Measurements from ENCODE around the gene FCRL6. TPM values are rescaled to one million over a fixed set of nuclear protein-coding genes. Genes with fewer than 3 reads are reported as not detected.

Gene FCRL6
- total and polyA plus RNA-seq, 2 donors (not counting 3 experiments of a cell fraction or from before 2014, with no cell fraction given): 0.06 TPM; not detected in 1

DNA sequence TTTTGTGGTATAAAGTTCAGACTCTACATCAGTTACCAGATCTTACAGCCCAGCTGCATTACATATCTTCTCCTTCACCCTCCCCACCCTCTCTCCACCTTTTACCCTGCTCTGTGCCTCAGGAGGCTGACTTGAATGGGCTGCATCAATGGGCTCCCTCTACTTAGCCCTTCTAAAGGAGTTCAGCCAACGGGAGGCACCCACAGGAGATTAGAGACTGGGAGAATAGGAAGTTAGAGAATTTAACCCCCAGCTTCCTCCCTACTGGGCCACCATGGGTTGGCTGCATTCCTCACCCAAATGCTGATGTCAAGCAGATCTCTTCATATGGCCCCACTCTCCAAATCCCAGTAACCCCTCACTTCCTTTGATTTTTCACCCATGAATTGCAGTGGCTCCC is 38.5 kb upstream of the FCRL6 start:
- no peak for FAIRE-seq
- no peak for TF ChIP-seq EZH2 (IDR thresholded peaks at IDR 0.05; ENCODE audit: borderline replicate concordance, low read depth, low read length, severe bottlenecking)
- no peak for TF ChIP-seq MYC (IDR thresholded peaks at IDR 0.05; ENCODE audit: low read depth, low read length)
- Histone ChIP-seq H3K79me2 (ENCODE audit: control insufficient read depth, insufficient read depth, low read length) (no peaks in the 10 kb centered on the region), H2AFZ (ENCODE audit: low read depth, low read length) (no peak overlapping the region), H3K4me2 (ENCODE audit: insufficient read depth, low read length) (no peak overlapping the region), H3K9me3 (replicated peaks; ENCODE audit: control insufficient read depth, insufficient read depth, low read length) (no peaks in the 10 kb centered on the region), H3K9ac (replicated peaks; ENCODE audit: extremely low read depth, insufficient read depth, low read length) (no peak overlapping the region), H3K36me3 (ENCODE audit: control insufficient read depth in 2 of 2, extremely low read depth in 1 of 2, insufficient read depth in 2 of 2, low read length in 2 of 2) (no peaks in the 10 kb centered on the region), H3K27ac (ENCODE audit: insufficient read depth, low read depth, low read length) (no peak overlapping the region), H3K9me1 (replicated peaks; ENCODE audit: control insufficient read depth, extremely low read depth, insufficient read depth, low read length) (no peaks in the 10 kb centered on the region), H3K27me3 (ENCODE audit: control insufficient read depth in 2 of 2, insufficient read depth in 2 of 2, low read length in 2 of 2) (no peaks in the 10 kb centered on the region), H3K4me3 (replicated peaks in 1 of 3; ENCODE audit: insufficient read depth in 1 of 3, low read depth in 1 of 3, low read length in 3 of 3) (no peak overlapping the region), H4K20me1 (replicated peaks; ENCODE audit: control insufficient read depth, extremely low read depth, insufficient read depth, low read length) (no peaks in the 10 kb centered on the region), H3K4me1 (ENCODE audit: control insufficient read depth, extremely low read depth, insufficient read depth, low read length) (no peaks in the 10 kb centered on the region)
- dilution Hi-C loops (cut with MboI; ENCODE audit: extremely low pct_ligation_motif_present, low sequenced_read_pairs): no loop called here
- POLR2A ChIA-PET: no interaction called here
- DNase-seq (ENCODE audit: low read depth, low spot score): no peak
- intact Hi-C loops (cut with micrococcal nuclease): no loop called here
- BruUV-seq (replicated peaks): no TSS peak
- CTCF ChIA-PET: interaction anchor here (1.4 kb wide), 1 partner anchor 550 kb away, joined by 4 read pairs; no protein-coding TSS in a partner anchor

DNA sequence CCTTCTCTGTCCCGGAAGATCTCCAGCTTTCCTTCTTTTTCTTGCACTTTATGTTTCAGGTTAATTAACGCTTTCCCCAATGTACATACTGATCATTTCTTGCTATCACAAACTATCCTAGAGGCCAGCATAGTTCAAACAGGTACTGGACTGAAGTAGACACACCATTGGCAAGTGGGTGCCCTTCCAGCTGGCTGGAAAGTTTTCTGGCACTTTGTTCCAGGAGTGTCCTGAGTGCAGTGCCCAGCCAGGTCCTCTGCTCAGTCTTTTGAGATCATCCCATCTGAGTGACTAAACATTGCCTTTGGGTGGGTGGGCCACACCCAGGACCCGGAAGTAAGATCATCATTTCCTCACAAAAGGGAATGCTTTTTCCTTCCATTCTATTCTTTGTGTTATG is 36.4 kb upstream of the FCRL6 start:
- H4K20me1 ChIP-seq (replicated peaks; ENCODE audit: control insufficient read depth, extremely low read depth, insufficient read depth, low read length): no peaks in the 10 kb centered on the region
- H3K9me3 ChIP-seq (replicated peaks; ENCODE audit: control insufficient read depth, insufficient read depth, low read length): no peaks in the 10 kb centered on the region
- H2AFZ ChIP-seq (ENCODE audit: low read depth, low read length): no peak overlapping the region
- H3K27ac ChIP-seq (ENCODE audit: insufficient read depth, low read depth, low read length): no peak overlapping the region
- H3K4me3 ChIP-seq (replicated peaks in 1 of 3; ENCODE audit: insufficient read depth in 1 of 3, low read depth in 1 of 3, low read length in 3 of 3): no peak overlapping the region
- H3K4me1 ChIP-seq (ENCODE audit: control insufficient read depth, extremely low read depth, insufficient read depth, low read length): no peaks in the 10 kb centered on the region
- TF ChIP-seq FOS (IDR thresholded peaks at IDR 0.05; ENCODE audit: borderline replicate concordance, insufficient read depth, low read length) (no peak), MYC (IDR thresholded peaks at IDR 0.05; ENCODE audit: low read depth, low read length) (no peak), JUN (IDR thresholded peaks at IDR 0.05; ENCODE audit: borderline replicate concordance, insufficient read depth, insufficient read length, low read depth) (no peak)
- TF ChIP-seq, protein P1, sequence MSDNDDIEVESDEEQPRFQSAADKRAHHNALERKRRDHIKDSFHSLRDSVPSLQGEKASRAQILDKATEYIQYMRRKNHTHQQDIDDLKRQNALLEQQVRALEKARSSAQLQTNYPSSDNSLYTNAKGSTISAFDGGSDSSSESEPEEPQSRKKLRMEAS (IDR thresholded peaks at IDR 0.05; ENCODE audit: insufficient read depth, insufficient read length): no peak
- no peak overlapping the region for H3K4me2 ChIP-seq (ENCODE audit: insufficient read depth, low read length)
- H3K27me3 ChIP-seq (ENCODE audit: control insufficient read depth in 2 of 2, insufficient read depth in 2 of 2, low read length in 2 of 2): no peaks in the 10 kb centered on the region
- H3K9ac ChIP-seq (replicated peaks; ENCODE audit: extremely low read depth, insufficient read depth, low read length): no peak overlapping the region
- dilution Hi-C loops (cut with MboI; ENCODE audit: extremely low pct_ligation_motif_present, low sequenced_read_pairs): no loop called here
- no peaks in the 10 kb centered on the region for H3K79me2 ChIP-seq (ENCODE audit: control insufficient read depth, insufficient read depth, low read length)
- FAIRE-seq: no peak
- DNase-seq (ENCODE audit: low read depth, low spot score): no peak
- no peaks in the 10 kb centered on the region for H3K9me1 ChIP-seq (replicated peaks; ENCODE audit: control insufficient read depth, extremely low read depth, insufficient read depth, low read length)
- no TSS peak for BruUV-seq (replicated peaks)
- ChIA-PET CTCF (no interaction called here), POLR2A (no interaction called here)
- intact Hi-C loops (cut with micrococcal nuclease): no loop called here
- H3K36me3 ChIP-seq (ENCODE audit: control insufficient read depth in 2 of 2, extremely low read depth in 1 of 2, insufficient read depth in 2 of 2, low read length in 2 of 2): no peaks in the 10 kb centered on the region
